ENCODE results near the gene SPEG.

DNA sequence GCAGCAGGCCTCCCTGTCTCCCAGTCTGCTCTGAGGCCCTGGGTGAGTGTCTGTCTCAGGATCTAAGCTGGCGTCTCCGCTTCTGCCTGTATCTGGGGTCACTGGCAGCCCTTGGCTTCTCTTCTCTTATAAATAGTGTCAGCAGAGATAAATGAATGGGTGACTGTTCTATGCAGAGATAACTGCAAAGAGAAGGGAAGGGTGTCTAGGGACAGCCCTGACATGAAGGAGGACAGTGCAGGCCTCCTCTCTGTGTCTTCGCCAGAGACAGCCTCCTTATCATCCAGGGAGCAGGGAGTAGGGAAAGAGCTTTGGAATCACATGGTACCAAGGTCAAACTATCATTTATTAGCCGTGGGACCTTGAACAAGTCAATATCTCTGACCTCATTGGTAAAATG lies 35.8 kb downstream of the SPEG start:
- TF ChIP-seq, protein P1, sequence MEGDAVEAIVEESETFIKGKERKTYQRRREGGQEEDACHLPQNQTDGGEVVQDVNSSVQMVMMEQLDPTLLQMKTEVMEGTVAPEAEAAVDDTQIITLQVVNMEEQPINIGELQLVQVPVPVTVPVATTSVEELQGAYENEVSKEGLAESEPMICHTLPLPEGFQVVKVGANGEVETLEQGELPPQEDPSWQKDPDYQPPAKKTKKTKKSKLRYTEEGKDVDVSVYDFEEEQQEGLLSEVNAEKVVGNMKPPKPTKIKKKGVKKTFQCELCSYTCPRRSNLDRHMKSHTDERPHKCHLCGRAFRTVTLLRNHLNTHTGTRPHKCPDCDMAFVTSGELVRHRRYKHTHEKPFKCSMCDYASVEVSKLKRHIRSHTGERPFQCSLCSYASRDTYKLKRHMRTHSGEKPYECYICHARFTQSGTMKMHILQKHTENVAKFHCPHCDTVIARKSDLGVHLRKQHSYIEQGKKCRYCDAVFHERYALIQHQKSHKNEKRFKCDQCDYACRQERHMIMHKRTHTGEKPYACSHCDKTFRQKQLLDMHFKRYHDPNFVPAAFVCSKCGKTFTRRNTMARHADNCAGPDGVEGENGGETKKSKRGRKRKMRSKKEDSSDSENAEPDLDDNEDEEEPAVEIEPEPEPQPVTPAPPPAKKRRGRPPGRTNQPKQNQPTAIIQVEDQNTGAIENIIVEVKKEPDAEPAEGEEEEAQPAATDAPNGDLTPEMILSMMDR (IDR thresholded peaks at IDR 0.05), result no peak
- TF ChIP-seq EP300 (IDR thresholded peaks at IDR 0.05) (no peak), POLR2AphosphoS5 (IDR thresholded peaks at IDR 0.05) (no peak), POLR2A (IDR thresholded peaks at IDR 0.05) (no peak)

Data from sigmoid colon (tissue), 4 donors.